Aorta (tissue), 5 donors: ENCODE measurements around the gene SMARCD1. TPM values are rescaled to one million over a fixed set of nuclear protein-coding genes. Genes with fewer than 3 reads are reported as not detected.
A peak's percentile ranks its signal among the peaks of the same experiment; 100 is the strongest.

ENCODE experiments used
- ATAC-seq: fragments of 200-7000 bp; cut with Tn5 transposase; one replicate; pipeline ENCODE4 v1.9.1; 2022; ENCODE audit warnings: moderate library complexity; ENCODE audit not compliant: low FRiP score
- DNase-seq, 2 donors: peaks; one replicate each; pipeline ENCODE4 v3.0.0-alpha.2; 2020
- H3K27ac ChIP-seq, 2 donors: one replicate each; pipeline ENCODE4 v1.5.1; 2013; ENCODE audit warnings: low read length in 2 of 2, mild to moderate bottlenecking in 2 of 2, moderate library complexity in 2 of 2, control low read depth in 1 of 2, inconsistent platforms in 1 of 2, low read depth in 1 of 2
- H3K27me3 ChIP-seq, 2 donors: one replicate each; pipeline ENCODE4 v1.6.1; 2013; ENCODE audit warnings: control low read depth in 1 of 2, low read length in 1 of 2, mild to moderate bottlenecking in 1 of 2, moderate library complexity in 1 of 2; ENCODE audit not compliant: insufficient read depth in 2 of 2, control insufficient read depth in 1 of 2
- H3K36me3 ChIP-seq, 2 donors: one replicate each; pipeline ENCODE4 v1.6.1; 2013; ENCODE audit warnings: control low read depth in 1 of 2, low read length in 1 of 2, mild to moderate bottlenecking in 1 of 2; ENCODE audit not compliant: insufficient read depth in 2 of 2, control insufficient read depth in 1 of 2
- H3K4me1 ChIP-seq, 2 donors: one replicate each; pipeline ENCODE4 v1.6.1; 2013; ENCODE audit warnings: low read length in 2 of 2, control low read depth in 1 of 2, mild to moderate bottlenecking in 1 of 2, moderate library complexity in 1 of 2; ENCODE audit not compliant: insufficient read depth in 2 of 2, control insufficient read depth in 1 of 2
- H3K4me3 ChIP-seq, 2 donors: one replicate each; pipeline ENCODE4 v1.5.1; 2013; ENCODE audit warnings: low read length in 2 of 2, control low read depth in 1 of 2, mild to moderate bottlenecking in 1 of 2
- H3K9me3 ChIP-seq: one replicate; pipeline ENCODE4 v1.6.1; 2013; ENCODE audit warnings: mild to moderate bottlenecking, low read length; ENCODE audit not compliant: control insufficient read depth
- WGBS, 2 donors: extraction: QIAGEN DNeasy Blood & Tissue Kit; methylation state at CpG; one replicate each; pipeline ENCODE4 v1.1.7; 2013; 5-methylcytosine and 5-hydroxymethylcytosine counted together
- intact Hi-C, 2 donors: fragments of 100-400 bp; cut with DNase I; formaldehyde crosslinking; loops; one replicate each; pipeline versions ENCODE4 v1.14.2 to v1.15.0; 2022
- polyA plus RNA-seq, 2 donors: library from polyadenylated mRNA; stranded (reverse); fragments of 200-250 nt; gene quantifications; one replicate each; pipeline ENCODE4 v1.2.3, GENCODE V29; 2013
- total RNA-seq, 2 donors: library from RNA; stranded (reverse); fragmentation: NEBNext Ultra II Directional; extraction: Animal tissue kit (Norgen Biotek cat#: 25700); gene quantifications; one replicate each; pipeline ENCODE4 v1.2.1, GENCODE V29; 2021
- donor health status: healthy with polysubstance abuse.
- donor health status: Bipolar disorder and iron deficiency.
- donor health status: DM: no; HTN: no; CAD: no.
- donor health status: DM: no; HTN: no; CAD: no.
- donor health status: DM: yes; HTN: yes; CAD: no.

Gene SMARCD1
- total and polyA plus RNA-seq, 4 donors: 15.0 to 44.6 (median 30.5) TPM

DNA sequence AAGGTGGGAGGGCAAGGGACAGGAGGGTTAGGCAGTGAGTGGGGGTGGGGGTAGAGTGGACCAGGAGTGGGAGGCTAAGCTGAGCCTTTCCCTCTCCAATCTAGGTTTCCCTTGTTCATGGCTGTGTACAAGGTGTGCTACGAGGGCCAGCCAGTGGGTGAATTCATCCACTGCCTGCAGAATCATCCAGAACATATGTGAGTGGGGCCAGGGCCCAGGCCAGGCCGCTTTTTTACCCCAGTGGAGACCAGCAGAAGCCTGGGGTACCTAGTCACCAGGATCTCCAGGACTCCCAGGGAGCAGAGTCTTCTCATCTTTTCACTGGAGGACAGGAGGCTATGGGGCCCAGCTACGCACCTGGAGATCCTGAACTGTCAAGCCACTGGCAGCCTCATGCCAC, 24.2 kb downstream of the SMARCD1 start:
- 83 to 94% methylated on average over 3 of the region's 3 CpGs for WGBS, 2 donors
- peaks cover 0 to 2% of the 10 kb centered on the region in 2 donors for H3K4me1 ChIP-seq

DNA sequence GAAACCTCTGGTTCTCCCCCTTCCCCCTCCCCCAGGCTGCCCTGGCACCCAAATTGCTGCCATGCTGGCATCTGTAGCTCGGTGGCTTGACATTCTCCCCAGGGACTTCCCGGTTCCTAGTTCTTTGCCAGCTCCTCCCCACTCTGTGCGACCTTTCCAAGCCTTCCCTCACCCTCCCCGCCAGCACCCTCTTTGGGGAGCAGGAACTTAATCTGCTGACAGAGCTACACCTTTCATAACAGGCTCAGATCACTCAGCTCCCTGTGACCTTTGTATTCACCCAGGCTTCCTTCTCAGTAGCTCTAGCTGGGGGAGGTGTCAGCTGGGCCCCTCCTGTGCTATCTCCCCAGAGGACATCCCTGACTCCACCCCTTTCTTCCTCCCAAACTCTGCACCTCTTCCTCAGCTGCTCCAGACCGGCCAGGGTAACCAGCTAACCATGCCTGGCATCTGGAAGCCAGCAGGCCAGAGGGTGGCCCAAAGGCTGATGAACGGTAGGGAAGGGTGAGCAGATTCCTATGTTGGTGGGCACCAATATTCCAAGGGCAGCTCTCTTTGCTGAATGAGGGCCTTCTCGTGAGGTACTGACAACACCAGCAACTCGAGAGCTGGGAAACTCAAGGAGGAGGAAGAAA, 25.1 kb downstream of the SMARCD1 start:
- ATAC-seq: no peak
- Histone ChIP-seq H3K27ac (peak overlapping the region; percentile 62 to 90), H3K27me3 (no peaks in the 10 kb centered on the region), H3K4me1 (peaks cover 0 to 2% of the 10 kb centered on the region in 2 donors), H3K4me3 (no peak overlapping the region), H3K9me3 (no peaks in the 10 kb centered on the region), H3K36me3 (no peaks in the 10 kb centered on the region)
- intact Hi-C loops: loop anchor here in 1 of 2 donors (2.0 kb wide), 1 partner anchor 21 kb away; no protein-coding TSS in a partner anchor
- 2 to 6% methylated on average over 8 of the region's 8 CpGs for WGBS, 2 donors
- peak; percentile 78 to 83 for DNase-seq

More for the DNA sequence above, 24.2 kb downstream of the SMARCD1 start:
- no peaks in the 10 kb centered on the region for H3K9me3 ChIP-seq
- intact Hi-C loops: no loop called here
- no peak overlapping the region for H3K4me3 ChIP-seq
- peak overlapping the region in 1 of 2 donors; percentile 90 for H3K27ac ChIP-seq
- no peaks in the 10 kb centered on the region for H3K27me3 ChIP-seq
- no peaks in the 10 kb centered on the region for H3K36me3 ChIP-seq
- DNase-seq: no peak
- ATAC-seq: no peak

DNA sequence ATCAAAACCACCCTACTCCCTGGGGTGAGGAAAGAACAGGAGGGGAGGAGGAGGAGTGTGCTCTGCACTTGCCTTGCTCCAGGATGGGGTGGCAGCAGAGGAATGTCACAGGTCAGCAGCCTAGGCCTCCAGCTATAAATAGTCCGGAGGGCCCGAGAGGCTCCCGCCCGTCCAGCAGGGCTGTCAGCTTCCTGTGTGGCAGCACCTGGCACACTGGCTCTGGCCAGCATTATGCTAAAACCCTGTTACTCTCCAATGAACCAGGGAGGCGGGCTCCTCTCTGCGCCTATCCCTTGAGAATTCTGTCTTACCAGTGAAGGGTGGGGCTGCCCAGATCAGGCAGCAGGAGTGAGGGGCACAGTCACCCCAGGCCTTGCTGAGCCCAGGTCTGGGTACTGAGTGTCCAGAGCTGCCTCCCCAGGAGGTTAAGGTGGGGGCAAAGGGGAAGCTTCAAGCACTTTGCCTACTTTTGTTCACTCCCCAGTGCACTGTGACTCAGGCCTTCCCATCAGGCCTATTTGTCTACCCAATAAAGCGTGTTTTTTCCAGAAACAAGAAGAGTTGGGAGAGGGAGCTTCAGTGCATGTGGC, 25.7 kb downstream of the SMARCD1 start:
- H3K4me1 ChIP-seq: peaks cover 0 to 2% of the 10 kb centered on the region in 2 donors
- DNase-seq (peak; percentile 84 to 86), ATAC-seq (peak; percentile 8)
- no peaks in the 10 kb centered on the region for H3K36me3 ChIP-seq
- WGBS, 2 donors: 5 to 6% methylated on average over 7 of the region's 7 CpGs
- intact Hi-C loops: loop anchor here (1.0 to 2.0 kb wide), 2 partner anchors 22 to 56 kb away; partner anchors contain the start of gene CERS5 (in 1 of the 2)
- H3K9me3 ChIP-seq: no peaks in the 10 kb centered on the region
- H3K4me3 ChIP-seq: no peak overlapping the region
- H3K27me3 ChIP-seq: no peaks in the 10 kb centered on the region
- peak overlapping the region; percentile 62 to 90 for H3K27ac ChIP-seq

DNA sequence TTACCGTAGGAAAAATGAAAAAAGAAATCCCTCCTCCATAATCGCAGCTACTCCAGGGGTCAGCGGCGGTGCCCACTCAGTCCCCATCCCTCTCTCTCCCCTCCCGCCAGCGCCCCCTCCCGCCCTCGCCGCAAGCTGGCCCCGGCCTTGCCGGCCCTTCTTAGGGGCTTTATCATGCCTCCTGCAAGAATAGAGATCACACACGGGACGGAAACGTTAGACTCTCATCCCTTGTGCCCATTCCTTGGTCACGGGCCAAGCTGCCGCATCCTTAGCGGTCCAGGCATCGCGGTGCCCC, 26.2 kb downstream of the SMARCD1 start:
- H3K36me3 ChIP-seq: no peaks in the 10 kb centered on the region
- no peak overlapping the region for H3K4me3 ChIP-seq
- DNase-seq (no peak), ATAC-seq (peak; percentile 3)
- H3K4me1 ChIP-seq: peaks cover 0 to 2% of the 10 kb centered on the region in 2 donors
- intact Hi-C loops: loop anchor here (1.0 to 2.0 kb wide), 2 partner anchors 23 to 56 kb away; partner anchors contain the start of gene CERS5 (in 1 of the 2)
- WGBS, 2 donors: 4 to 7% methylated on average over 19 of the region's 19 CpGs
- peak overlapping the region; percentile 62 to 90 for H3K27ac ChIP-seq
- no peaks in the 10 kb centered on the region for H3K9me3 ChIP-seq
- H3K27me3 ChIP-seq: no peaks in the 10 kb centered on the region

DNA sequence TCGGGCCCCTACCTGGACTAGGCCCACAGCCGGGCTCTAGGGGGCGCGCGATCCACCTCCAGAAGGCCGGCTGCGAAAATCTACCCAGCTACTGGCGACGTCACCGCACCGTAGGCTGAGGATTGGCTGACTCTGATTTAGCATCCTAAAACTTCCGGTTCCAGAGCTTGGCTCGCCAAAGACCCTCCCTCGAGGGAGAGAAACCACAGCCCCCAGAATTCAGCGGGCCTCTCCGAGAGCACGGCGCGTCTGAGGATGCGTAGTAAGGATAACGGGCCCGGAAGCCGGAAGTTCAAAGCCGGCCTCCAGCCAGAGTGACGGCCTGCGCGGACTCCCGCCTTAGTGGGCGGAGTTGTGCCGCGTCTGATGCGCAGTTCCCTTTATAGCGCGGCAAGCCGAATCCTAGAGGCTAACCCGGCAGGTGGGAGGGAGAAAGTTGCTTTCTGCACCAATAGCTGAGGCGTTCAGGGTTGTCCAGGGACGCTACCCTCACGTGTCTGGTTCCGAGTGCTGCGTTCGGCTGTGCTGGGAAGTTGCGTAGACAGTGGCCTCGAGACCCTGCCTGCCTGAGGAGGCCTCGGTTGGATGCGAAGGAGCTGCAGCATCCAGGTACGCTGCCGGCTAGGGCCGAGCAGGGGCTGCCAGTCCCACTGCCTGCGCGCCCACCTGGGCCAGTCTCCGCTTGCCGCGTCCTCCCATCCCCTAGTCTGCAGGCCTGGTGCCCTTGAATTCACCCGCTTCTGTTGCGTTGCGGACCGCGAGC, 26.7 kb downstream of the SMARCD1 start, which contains the start of gene COX14:
COX14 (plus strand) TSS at position 544 of the 763 bp plus-strand sequence. CDS start 7,808 bp downstream, outside the sequence.
- Histone ChIP-seq H3K4me3 (peak within 1 kb of the TSS; percentile 45 to 68), H3K36me3 (no peaks in the 10 kb centered on the region), H3K27me3 (no peaks in the 10 kb centered on the region), H3K4me1 (peaks cover 0 to 2% of the 10 kb centered on the region in 2 donors), H3K27ac (peak within 1 kb of the TSS; percentile 87 to 94), H3K9me3 (no peaks in the 10 kb centered on the region)
- WGBS, 2 donors: 0% methylated on average over 59 of the region's 59 CpGs
- intact Hi-C loops: loop anchor here (1.0 to 2.0 kb wide), 3 partner anchors 23 to 55 kb away; partner anchors contain the start of gene CERS5 (in 1 of the 2)
- ATAC-seq (peak; percentile 96), DNase-seq (peak; percentile 99)

DNA sequence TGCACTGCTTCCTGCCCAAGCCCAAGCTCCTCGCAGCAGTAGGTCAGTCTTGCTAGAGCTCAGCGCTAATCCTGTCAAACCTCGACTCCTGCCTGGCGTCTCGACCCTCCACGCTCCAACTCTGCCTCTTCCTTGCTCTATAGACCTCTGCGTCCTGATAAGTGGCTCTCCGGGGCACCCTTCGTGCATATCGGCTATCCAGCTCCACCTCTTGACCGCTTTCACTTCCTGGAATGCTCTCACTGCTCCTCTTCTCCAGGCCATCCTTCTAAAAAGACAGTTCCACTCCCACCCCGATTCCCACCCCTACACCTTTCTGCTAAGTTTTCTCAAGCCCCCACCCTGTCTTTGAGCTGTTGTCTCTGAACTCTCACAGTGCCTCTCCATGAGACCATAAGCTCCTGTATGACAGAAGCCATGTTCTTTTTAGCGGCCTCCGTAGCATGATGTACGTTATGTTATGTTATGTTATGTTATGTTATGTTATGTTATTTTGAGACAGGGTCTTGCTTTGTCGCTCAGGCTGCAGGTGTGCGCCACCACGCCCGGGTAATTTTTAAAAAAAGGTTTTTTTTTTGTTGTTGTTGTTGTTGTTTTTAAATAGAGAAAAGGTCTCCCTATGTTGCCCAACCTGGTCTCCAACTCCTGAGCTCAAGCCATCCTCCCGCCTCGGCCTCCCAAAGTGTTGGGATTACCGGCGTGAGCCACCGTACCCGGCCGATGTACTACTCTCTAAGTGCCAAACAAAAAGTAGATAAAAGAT, 27.5 kb downstream of the SMARCD1 start:
- DNase-seq: no peak
- peak; percentile 1 for ATAC-seq

DNA sequence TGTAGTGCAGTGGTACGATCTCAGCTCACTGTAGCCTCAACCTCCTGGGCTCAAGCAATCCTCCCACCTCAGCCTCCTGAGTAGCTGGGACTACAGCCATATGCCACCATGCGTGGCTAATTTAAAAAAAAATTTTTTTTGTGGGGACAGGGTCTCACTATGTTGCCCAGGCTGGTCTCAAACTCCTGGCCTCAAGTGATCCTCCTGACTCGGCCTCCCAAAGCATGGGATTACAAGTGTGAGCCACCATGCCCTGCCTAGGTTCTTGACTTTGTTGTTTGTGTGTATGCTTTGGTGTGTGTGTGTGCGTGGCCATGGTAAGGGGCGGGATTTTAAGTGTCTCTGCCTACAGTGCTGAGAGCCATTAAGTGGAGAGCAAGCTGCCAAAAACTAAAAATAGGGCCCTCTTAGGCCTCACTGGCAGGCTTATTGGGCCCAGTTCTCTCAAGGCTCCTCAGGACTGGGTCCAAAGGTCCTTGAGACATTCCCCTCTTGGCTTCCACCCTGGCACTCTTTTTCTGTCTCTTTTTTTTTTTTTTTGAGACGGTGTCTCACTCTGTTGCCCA, 32.0 kb downstream of the SMARCD1 start:
- ATAC-seq (peak; percentile 76), DNase-seq (no peak)
- peaks cover 0 to 4% of the 10 kb centered on the region in 2 donors for H3K36me3 ChIP-seq
- H3K9me3 ChIP-seq: no peaks in the 10 kb centered on the region
- intact Hi-C loops: no loop called here
- no peaks in the 10 kb centered on the region for H3K27me3 ChIP-seq
- H3K4me3 ChIP-seq: no peak overlapping the region
- H3K4me1 ChIP-seq: peaks cover 2 to 4% of the 10 kb centered on the region in 2 donors
- 40 to 43% methylated on average over 6 of the region's 6 CpGs for WGBS, 2 donors
- peak overlapping the region in 1 of 2 donors; percentile 26 for H3K27ac ChIP-seq

More for the DNA sequence above, 27.5 kb downstream of the SMARCD1 start:
- intact Hi-C loops: loop anchor here in 1 of 2 donors (1.0 kb wide), 1 partner anchor 54 kb away; no protein-coding TSS in a partner anchor
- Histone ChIP-seq H3K9me3 (no peaks in the 10 kb centered on the region), H3K27me3 (no peaks in the 10 kb centered on the region), H3K4me3 (peak overlapping the region; percentile 45 to 68), H3K36me3 (no peaks in the 10 kb centered on the region), H3K27ac (peak overlapping the region; percentile 87 to 94), H3K4me1 (peaks cover 2% of the 10 kb centered on the region in 2 donors)
- WGBS, 2 donors: 16 to 23% methylated on average over 26 of the region's 26 CpGs

DNA sequence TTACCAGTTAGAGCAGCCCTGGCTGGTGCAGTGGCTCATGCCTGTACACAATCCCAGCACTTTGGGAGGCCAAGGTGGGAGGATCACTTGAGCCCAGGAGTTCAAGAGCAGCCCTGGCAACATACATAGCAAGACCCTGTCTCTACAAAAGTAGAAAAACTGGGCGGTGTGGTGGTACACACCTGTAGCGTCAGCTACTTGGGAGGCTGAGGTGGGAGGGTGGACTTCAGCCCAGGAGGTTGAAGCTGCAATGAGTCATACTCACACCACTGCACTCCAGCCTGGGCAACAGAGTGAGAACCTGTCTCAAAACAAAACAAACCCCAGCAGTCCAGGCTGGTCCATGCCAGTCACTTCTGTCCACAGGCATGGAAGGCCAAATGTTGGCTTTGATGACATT, 34.2 kb downstream of the SMARCD1 start:
- DNase-seq (no peak), ATAC-seq (no peak)
- intact Hi-C loops: no loop called here
- Histone ChIP-seq H3K4me1 (peaks cover 0 to 4% of the 10 kb centered on the region in 2 donors), H3K27me3 (no peaks in the 10 kb centered on the region), H3K4me3 (no peak overlapping the region), H3K36me3 (peaks cover 4% of the 10 kb centered on the region in 2 donors), H3K9me3 (no peaks in the 10 kb centered on the region), H3K27ac (no peak overlapping the region)
- 96 to 99% methylated on average over 2 of the region's 2 CpGs for WGBS, 2 donors
